Smooth muscle cell of the brain vasculature (primary cell): Measurements from ENCODE around the gene DBNDD1.

Source experiments
- DNase-seq: peaks from one replicate; pipeline ENCODE4 v3.0.0-alpha.2; 2012; ENCODE audit warnings: low read depth, low spot score

Gene DBNDD1

GRCh38 chr16:89962754-89963498, 56.3 kb downstream of the DBNDD1 start:
- no peak for DNase-seq

DNA sequence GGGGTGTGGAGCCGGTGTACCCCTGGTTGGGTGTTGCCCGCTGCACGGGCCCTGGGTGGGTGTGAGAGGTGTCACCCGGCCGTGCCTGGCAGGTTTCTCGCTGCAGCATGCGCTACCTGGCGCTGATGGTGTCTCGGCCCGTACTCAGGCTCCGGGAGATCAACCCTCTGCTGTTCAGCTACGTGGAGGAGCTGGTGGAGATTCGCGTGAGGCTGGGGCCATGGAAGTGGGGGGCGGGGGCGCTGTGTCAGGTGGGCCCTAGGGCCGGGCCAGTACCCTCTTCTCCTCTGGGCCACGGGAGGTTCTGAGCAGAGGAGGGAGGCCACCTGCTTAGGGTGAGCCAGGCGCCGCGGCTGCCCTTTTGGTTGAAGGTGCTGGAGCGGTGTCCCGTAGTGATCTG, 57.3 kb downstream of the DBNDD1 start:
- DNase-seq = no peak

GRCh38 chr16:89960966-89961365, 58.3 kb downstream of the DBNDD1 start:
- DNase-seq = no peak

DNA sequence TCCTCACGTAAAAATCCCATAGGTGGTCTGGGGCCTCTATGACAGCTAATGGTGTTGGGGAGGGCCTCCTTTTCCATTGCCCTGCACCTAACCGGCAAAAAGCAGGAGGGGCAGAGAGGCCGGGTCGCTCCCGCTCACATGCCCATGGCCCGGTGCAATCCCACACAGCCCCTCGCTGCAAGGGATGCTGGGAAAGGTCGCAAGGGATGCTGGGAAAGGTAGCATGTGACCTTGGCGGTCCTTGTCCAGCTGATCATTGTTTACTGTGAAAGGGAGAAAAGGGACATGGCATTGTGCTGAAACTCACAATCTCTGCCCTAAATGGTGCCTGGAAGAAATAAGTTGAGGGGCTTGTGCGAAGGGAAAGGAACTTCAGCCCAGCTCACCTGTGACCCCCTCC, 60.7 kb downstream of the DBNDD1 start:
- no peak for DNase-seq

DNA sequence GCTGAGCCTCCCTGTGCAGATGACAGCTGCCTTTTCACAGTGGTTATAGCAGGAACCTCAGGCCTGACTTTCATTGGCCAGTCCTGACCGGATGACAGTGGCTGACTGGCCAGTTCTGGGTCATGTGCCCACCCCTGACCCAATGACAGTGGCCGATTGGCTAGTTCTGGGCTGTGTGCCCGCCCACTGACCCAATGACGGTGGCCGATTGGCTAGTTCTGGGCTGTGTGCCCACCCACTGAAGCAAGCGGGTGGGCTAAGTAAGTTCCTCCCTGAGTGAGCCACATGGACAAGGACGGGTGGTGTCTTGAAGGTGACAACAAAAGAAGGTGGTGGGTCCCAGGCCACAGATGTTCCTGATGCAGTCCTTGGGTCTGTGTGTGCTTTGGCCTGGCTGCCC, 61.2 kb downstream of the DBNDD1 start:
- no peak for DNase-seq

DNA sequence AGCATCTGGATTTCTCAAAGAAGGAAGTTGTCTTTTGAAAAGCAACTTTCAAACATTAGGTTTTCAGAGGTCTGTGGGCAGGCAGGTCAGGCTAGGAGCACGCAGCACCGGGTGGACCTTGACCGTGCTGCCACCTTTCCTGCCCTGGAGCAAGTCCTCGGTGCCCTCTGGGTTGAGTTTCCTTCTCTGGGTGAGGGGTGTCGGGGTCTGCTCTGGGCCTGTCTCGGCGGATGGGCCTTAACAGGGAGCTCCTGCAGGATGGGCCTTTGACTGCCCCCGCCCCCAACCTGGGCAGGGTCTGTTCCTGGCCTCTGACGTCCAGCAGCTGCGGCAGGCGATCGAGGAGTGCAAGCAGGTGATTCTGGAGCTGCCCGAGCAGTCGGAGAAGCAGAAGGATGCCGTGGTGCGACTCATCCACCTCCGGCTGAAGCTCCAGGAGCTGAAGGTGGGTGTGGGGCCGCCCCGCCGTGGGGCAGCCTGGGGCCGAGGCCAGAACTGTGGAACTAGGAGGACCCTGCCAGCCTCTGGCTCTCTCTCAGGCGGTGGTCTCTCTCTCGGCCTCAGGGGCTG, 62.0 kb downstream of the DBNDD1 start:
- no peak for DNase-seq

DNA sequence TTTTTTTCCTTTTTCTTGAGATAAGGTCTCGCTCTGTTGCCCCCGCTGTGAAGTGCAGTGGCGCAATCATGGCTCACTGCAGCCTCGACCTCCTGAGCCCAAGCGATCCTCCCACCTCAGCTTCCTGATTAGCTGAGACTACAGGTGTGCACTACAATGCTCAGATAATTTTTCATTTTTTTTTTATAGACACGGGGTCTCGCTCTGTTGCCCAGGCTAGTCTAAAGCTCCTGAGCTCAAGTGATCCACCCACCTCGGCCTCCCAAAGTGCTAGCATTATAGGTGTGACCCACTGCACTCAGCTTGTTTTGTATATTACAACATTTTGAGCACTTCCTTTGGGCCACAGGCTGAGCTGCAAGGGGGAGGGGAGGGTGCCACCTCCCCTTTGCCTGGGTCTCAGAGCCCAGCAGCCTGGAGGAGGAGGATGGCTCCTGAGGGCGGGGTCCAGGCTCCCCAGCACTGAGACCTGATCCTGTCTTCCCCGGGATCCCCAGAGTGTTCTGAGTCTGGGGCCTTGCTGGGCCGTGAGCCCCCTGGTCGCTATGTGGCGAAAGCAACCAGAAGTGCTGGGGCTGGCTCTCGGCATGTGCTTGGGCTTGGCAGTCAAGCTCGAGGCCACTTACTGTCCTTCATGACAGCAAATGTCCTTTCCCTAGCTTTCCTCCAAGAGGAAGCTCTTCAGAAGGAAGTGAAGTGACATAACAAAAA, 62.6 kb downstream of the DBNDD1 start:
- no peak for DNase-seq

GRCh38 chr16:89955001-89955685, 64.1 kb downstream of the DBNDD1 start:
- no peak for DNase-seq
